GM12878 (cell line): ENCODE results near the gene SLC25A26. TPM values are rescaled to one million over a fixed set of nuclear protein-coding genes. Genes with fewer than 3 reads are reported as not detected.

Source experiments
- ATAC-seq: fragments of 200-7000 bp; cut with Tn5 transposase; 3 replicates; pipeline ENCODE4 v1.9.1; 2020; ENCODE audit warnings: mild to moderate bottlenecking, moderate library complexity
- BruUV-seq: library from RNA; stranded (reverse); fragments of 400-500 nt; replicated peaks from 2 replicates; lab custom pipeline; 2021; lab: Mats Ljungman, UMichigan
- CTCF ChIA-PET: fragments of 300-600 bp; sonication (Branson Sonifier 250); formaldehyde crosslinking; extraction: SDS; loops from one replicate; lab custom pipeline; 2021; ENCODE audit warnings: inconsistent platforms; lab: Yijun Ruan, JAX
- POLR2A ChIA-PET: fragments of 350-600 bp; formaldehyde crosslinking; extraction: SDS; loops from one replicate; lab custom pipeline; 2021; ENCODE audit warnings: inconsistent platforms; lab: Charles Lee
- RAD21 ChIA-PET: fragments of 300-600 bp; sonication (Branson Sonifier 250); formaldehyde crosslinking; loops from one replicate; lab custom pipeline; 2023; ENCODE audit warnings: antibody characterized with exemption; ENCODE audit not compliant: unreplicated experiment; lab: Charles Lee
- SMC1A ChIA-PET: fragments of 300-600 bp; sonication (Branson Sonifier 250); formaldehyde crosslinking; loops from one replicate; lab custom pipeline; 2023; ENCODE audit not compliant: unreplicated experiment, uncharacterized antibody; lab: Charles Lee
- DNase-seq: peaks from one replicate; pipeline ENCODE4 v3.0.0-alpha.2; 2011; ENCODE audit warnings: low read depth, low spot score
- FAIRE-seq: peaks from 3 replicates; lab custom pipeline; 2011; peaks lifted over from hg19 to GRCh38; lab: Jason Lieb, UNC
- H2AFZ ChIP-seq: 2 replicates; pipeline ENCODE4 v1.6.0; 2011; ENCODE audit warnings: low read depth, low read length, control low read depth; ENCODE audit not compliant: control insufficient read depth
- H3K27ac ChIP-seq: 2 replicates; pipeline ENCODE4 v1.5.1; 2011; ENCODE audit warnings: control low read depth; ENCODE audit not compliant: control insufficient read depth, insufficient read depth
- H3K27me3 ChIP-seq, 2 experiments: replicated peaks in 1 of 2; 2 replicates each; pipeline versions ENCODE4 v1.6.0 to v1.6.1; 2011; ENCODE audit warnings: low read length in 1 of 2; ENCODE audit not compliant: control insufficient read depth in 2 of 2, insufficient read depth in 2 of 2
- H3K36me3 ChIP-seq, 2 experiments: 2 replicates each; pipeline ENCODE4 v1.5.1; 2011; ENCODE audit warnings: low read length in 1 of 2; ENCODE audit not compliant: control insufficient read depth in 2 of 2, insufficient read depth in 2 of 2
- H3K4me1 ChIP-seq: 2 replicates; pipeline ENCODE4 v1.6.1; 2011; ENCODE audit warnings: mild to moderate bottlenecking, low read length, moderate library complexity, mixed read lengths; ENCODE audit not compliant: control insufficient read depth, insufficient read depth
- H3K4me2 ChIP-seq: 2 replicates; pipeline ENCODE4 v1.6.0; 2011; ENCODE audit warnings: control low read depth; ENCODE audit not compliant: control insufficient read depth, insufficient read depth
- H3K4me3 ChIP-seq: fragments of 200-600 bp; sonication (generic); 2 replicates; pipeline ENCODE4 v1.5.1; 2016
- H3K79me2 ChIP-seq: 2 replicates; pipeline ENCODE4 v1.6.0; 2011; ENCODE audit warnings: low read length; ENCODE audit not compliant: control insufficient read depth, insufficient read depth
- H3K9ac ChIP-seq: 2 replicates; pipeline ENCODE4 v1.8.0; 2011; ENCODE audit warnings: low read length, control low read depth, mixed read lengths; ENCODE audit not compliant: control insufficient read depth, insufficient read depth
- H3K9me3 ChIP-seq: replicated peaks from 3 replicates; pipeline ENCODE4 v1.5.1; 2011; ENCODE audit warnings: mild to moderate bottlenecking, low read length; ENCODE audit not compliant: control insufficient read depth, insufficient read depth
- H4K20me1 ChIP-seq: 2 replicates; pipeline ENCODE4 v1.6.0; 2011; ENCODE audit not compliant: control insufficient read depth, insufficient read depth
- ATF7 ChIP-seq: fragments of 450-650 bp; IDR thresholded peaks from 2 replicates; pipeline ENCODE4 v1.6.1; 2016; ENCODE audit warnings: low read depth, mild to moderate bottlenecking
- CEBPB ChIP-seq, 2 experiments: fragments of 150-350 bp in 1 of 2; IDR thresholded peaks; 2 replicates each; pipeline ENCODE4 v1.6.1; 2012 to 2014; ENCODE audit warnings: low read depth in 2 of 2, low read length in 2 of 2, borderline replicate concordance in 1 of 2, inconsistent platforms in 1 of 2
- LARP7 ChIP-seq: fragments of 450-650 bp; IDR thresholded peaks from 2 replicates; pipeline ENCODE4 v1.6.1; 2017; ENCODE audit warnings: mild to moderate bottlenecking
- MTA2 ChIP-seq: fragments of 450-650 bp; IDR thresholded peaks from 2 replicates; pipeline ENCODE4 v1.6.1; 2016; ENCODE audit warnings: low read depth, mild to moderate bottlenecking, moderate library complexity
- POLR2AphosphoS5 ChIP-seq: IDR thresholded peaks from 2 replicates; pipeline ENCODE4 v1.6.1; 2011; ENCODE audit warnings: mild to moderate bottlenecking, low read length, inconsistent platforms
- SIN3A ChIP-seq: IDR thresholded peaks from 2 replicates; pipeline ENCODE4 v1.6.1; 2012; ENCODE audit warnings: low read depth, low read length, improper control_type of control experiment
- SREBF2 ChIP-seq: IDR thresholded peaks from 2 replicates; pipeline ENCODE4 v1.6.1; 2012; ENCODE audit warnings: mild to moderate bottlenecking, low read length
- TBL1XR1 ChIP-seq: IDR thresholded peaks from 2 replicates; pipeline ENCODE4 v1.6.1; 2012; ENCODE audit warnings: low read depth, low read length, improper control_type of control experiment
- YY1 ChIP-seq: IDR thresholded peaks from 2 replicates; pipeline ENCODE4 v1.6.1; 2011; ENCODE audit warnings: low read depth, mild to moderate bottlenecking, low read length
- WGBS: methylation state at CpG from one replicate; pipeline ENCODE4 v1.1.6; 2016; ENCODE audit warnings: low lambda C conversion rate; ENCODE audit not compliant: insufficient replicate concordance, insufficient coverage; ENCODE audit errors: missing lambda C conversion rate; 5-methylcytosine and 5-hydroxymethylcytosine counted together
- in situ Hi-C: fragments of 300-500 bp; cut with MboI; formaldehyde crosslinking; loops from 9 replicates; pipeline ENCODE4 v1.14.3; 2018; ENCODE audit warnings: mixed read lengths
- intact Hi-C: fragments of 100-400 bp; cut with micrococcal nuclease; formaldehyde crosslinking; loops from one replicate; pipeline ENCODE4 v1.14.2; 2022; ENCODE audit not compliant: unreplicated experiment
- polyA plus RNA-seq, 11 experiments: library from polyadenylated mRNA; depleted of rRNA in 4 of 11; unstranded in 6 of 11; stranded (reverse) in 5 of 11; fragments of >200 nt; fragmentation: Nextera tagmentation in 4 of 11; fragmentation: Illumina TruSeq in 1 of 11; extraction: Ambion mirVana in 4 of 11; extraction: Trizol in 1 of 11; gene quantifications; 1 replicate in 1 of 11; 2 replicates in 10 of 11; pipeline versions ENCODE4 v1.2.1 to v1.2.3, GENCODE V29; 2011 to 2016; ENCODE audit warnings: inconsistent platforms in 2 of 11, missing spikeins in 2 of 11, low read depth in 1 of 11
- total RNA-seq, 4 experiments: library from RNA; depleted of rRNA in 3 of 4; stranded (reverse); fragments of >200 nt in 3 of 4; fragmentation: Illumina TruSeq in 1 of 4; extraction: Trizol in 1 of 4; gene quantifications; 2 replicates each; pipeline versions ENCODE4 v1.2.1 to v1.2.3, GENCODE V29; 2013 to 2021
- TF ChIP-seq, protein P1 (sequence below): fragments of 450-650 bp; IDR thresholded peaks from 2 replicates; pipeline ENCODE4 v1.6.1; 2016; ENCODE audit warnings: mild to moderate bottlenecking, moderate library complexity, borderline replicate concordance
- TF ChIP-seq, protein P2 (sequence below): IDR thresholded peaks from 2 replicates; pipeline ENCODE4 v1.6.1; 2011; ENCODE audit warnings: borderline replicate concordance, low read depth, mild to moderate bottlenecking, moderate library complexity, mixed read lengths, low read length; ENCODE audit not compliant: insufficient read depth; ENCODE audit errors: extremely low read length
- TF ChIP-seq, protein P3 (sequence below): IDR thresholded peaks from 2 replicates; pipeline ENCODE4 v1.6.1; 2012; ENCODE audit warnings: low read depth, low read length, improper control_type of control experiment
- TF ChIP-seq, protein P4 (sequence below): IDR thresholded peaks from 2 replicates; pipeline ENCODE4 v1.6.1; 2011; ENCODE audit warnings: mild to moderate bottlenecking, low read depth, low read length, moderate library complexity; ENCODE audit not compliant: insufficient replicate concordance

Gene SLC25A26
- total and polyA plus RNA-seq, 10 of the 15 experiments (the other 5 are each of a cell fraction or from before 2014, with no cell fraction given) = 14.6 to 49.7 (median 24.9) TPM

DNA sequence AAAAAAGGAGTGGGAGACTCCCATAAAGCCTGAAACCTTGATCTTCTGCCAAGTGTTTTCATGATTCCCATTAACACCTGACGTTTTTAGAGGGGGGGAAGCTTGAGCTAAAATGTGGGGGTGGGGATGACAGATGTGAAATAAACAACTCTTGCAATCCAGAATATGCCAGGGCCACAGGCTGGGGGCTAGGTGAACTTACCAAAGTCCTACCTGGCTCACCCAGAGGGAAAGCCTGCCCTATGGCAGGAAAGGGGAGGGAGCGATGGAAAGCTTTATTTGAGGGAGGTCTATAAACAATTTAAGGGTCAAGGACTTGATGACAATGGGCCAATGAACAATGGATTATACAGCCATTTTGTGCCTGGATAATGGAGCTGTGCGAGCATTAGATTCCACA, 171.7 kb downstream of the SLC25A26 start (continued):
- TF ChIP-seq, protein P1, sequence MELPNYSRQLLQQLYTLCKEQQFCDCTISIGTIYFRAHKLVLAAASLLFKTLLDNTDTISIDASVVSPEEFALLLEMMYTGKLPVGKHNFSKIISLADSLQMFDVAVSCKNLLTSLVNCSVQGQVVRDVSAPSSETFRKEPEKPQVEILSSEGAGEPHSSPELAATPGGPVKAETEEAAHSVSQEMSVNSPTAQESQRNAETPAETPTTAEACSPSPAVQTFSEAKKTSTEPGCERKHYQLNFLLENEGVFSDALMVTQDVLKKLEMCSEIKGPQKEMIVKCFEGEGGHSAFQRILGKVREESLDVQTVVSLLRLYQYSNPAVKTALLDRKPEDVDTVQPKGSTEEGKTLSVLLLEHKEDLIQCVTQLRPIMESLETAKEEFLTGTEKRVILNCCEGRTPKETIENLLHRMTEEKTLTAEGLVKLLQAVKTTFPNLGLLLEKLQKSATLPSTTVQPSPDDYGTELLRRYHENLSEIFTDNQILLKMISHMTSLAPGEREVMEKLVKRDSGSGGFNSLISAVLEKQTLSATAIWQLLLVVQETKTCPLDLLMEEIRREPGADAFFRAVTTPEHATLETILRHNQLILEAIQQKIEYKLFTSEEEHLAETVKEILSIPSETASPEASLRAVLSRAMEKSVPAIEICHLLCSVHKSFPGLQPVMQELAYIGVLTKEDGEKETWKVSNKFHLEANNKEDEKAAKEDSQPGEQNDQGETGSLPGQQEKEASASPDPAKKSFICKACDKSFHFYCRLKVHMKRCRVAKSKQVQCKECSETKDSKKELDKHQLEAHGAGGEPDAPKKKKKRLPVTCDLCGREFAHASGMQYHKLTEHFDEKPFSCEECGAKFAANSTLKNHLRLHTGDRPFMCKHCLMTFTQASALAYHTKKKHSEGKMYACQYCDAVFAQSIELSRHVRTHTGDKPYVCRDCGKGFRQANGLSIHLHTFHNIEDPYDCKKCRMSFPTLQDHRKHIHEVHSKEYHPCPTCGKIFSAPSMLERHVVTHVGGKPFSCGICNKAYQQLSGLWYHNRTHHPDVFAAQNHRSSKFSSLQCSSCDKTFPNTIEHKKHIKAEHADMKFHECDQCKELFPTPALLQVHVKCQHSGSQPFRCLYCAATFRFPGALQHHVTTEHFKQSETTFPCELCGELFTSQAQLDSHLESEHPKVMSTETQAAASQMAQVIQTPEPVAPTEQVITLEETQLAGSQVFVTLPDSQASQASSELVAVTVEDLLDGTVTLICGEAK = no peak
- TF ChIP-seq POLR2AphosphoS5 (no peak), YY1 (no peak)

DNA sequence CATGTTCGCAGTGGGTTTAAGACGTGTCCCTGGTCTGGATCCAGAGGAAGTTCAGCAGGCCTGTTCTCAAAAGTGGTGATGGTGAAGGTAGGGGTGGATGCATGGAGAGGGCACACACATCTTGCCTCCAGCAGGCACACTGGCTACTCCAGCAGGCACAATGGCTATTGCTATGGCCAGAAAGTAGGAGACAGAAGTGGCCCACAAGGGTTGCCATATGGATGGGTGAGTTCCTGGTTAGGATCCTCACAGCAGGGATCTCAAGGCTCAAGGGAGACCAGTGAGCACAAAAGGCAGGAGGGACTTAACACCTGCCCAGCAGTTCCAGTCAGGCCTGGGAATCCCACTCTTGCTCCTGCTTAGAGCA, 172.1 kb downstream of the SLC25A26 start:
- peak overlapping the region; percentile 7; the same call in 1 of the 2 replicates for H3K9ac ChIP-seq
- TF ChIP-seq, protein P2, sequence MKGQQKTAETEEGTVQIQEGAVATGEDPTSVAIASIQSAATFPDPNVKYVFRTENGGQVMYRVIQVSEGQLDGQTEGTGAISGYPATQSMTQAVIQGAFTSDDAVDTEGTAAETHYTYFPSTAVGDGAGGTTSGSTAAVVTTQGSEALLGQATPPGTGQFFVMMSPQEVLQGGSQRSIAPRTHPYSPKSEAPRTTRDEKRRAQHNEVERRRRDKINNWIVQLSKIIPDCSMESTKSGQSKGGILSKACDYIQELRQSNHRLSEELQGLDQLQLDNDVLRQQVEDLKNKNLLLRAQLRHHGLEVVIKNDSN = no peak
- TF ChIP-seq SREBF2 = no peak
- TF ChIP-seq LARP7 = no peak
- no peak for TF ChIP-seq CEBPB (IDR thresholded peaks at IDR 0.05; ENCODE audit: borderline replicate concordance in 1 of 2, low read depth in 2 of 2, low read length in 2 of 2)
- TF ChIP-seq MTA2 = no peak
- TF ChIP-seq, protein P3, sequence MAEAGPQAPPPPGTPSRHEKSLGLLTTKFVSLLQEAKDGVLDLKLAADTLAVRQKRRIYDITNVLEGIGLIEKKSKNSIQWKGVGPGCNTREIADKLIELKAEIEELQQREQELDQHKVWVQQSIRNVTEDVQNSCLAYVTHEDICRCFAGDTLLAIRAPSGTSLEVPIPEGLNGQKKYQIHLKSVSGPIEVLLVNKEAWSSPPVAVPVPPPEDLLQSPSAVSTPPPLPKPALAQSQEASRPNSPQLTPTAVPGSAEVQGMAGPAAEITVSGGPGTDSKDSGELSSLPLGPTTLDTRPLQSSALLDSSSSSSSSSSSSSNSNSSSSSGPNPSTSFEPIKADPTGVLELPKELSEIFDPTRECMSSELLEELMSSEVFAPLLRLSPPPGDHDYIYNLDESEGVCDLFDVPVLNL = no peak
- no peak for TF ChIP-seq TBL1XR1
- TF ChIP-seq SIN3A = no peak
- TF ChIP-seq, protein P4, sequence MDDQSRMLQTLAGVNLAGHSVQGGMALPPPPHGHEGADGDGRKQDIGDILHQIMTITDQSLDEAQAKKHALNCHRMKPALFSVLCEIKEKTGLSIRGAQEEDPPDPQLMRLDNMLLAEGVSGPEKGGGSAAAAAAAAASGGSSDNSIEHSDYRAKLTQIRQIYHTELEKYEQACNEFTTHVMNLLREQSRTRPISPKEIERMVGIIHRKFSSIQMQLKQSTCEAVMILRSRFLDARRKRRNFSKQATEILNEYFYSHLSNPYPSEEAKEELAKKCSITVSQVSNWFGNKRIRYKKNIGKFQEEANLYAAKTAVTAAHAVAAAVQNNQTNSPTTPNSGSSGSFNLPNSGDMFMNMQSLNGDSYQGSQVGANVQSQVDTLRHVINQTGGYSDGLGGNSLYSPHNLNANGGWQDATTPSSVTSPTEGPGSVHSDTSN = no peak
- TF ChIP-seq ATF7 = no peak

More for the DNA sequence above, 172.1 kb downstream of the SLC25A26 start:
- peak overlapping the region; percentile 86; the same call in 1 of the 2 replicates for H3K4me2 ChIP-seq
- WGBS = 85% methylated on average over 2 of the region's 2 CpGs
- POLR2A ChIA-PET = interaction anchor here (1.1 kb wide), 1 partner anchor 9 kb away, joined by 3 read pairs; no protein-coding TSS in a partner anchor
- 0 out of 2 replicates have a peak overlapping the region, but pooled peaks have one; percentile 29 for H3K4me3 ChIP-seq
- no peaks in the 10 kb centered on the region for H4K20me1 ChIP-seq
- CTCF ChIA-PET = interaction anchor here (0.8 to 1.9 kb wide), 6 partner anchors 11 to 423 kb away, joined by 3 to 7 read pairs (median 4); no protein-coding TSS in a partner anchor
- H3K36me3 ChIP-seq = no peaks in the 10 kb centered on the region; a peak in 2 of 4 replicates
- H3K9me3 ChIP-seq = no peaks in the 10 kb centered on the region
- ATAC-seq = no peak
- no peak overlapping the region for H2AFZ ChIP-seq
- FAIRE-seq = no peak
- intact Hi-C loops = loop anchor here (5.0 kb wide), 1 partner anchor 89 kb away; no protein-coding TSS in a partner anchor
- BruUV-seq = no TSS peak
- no peaks in the 10 kb centered on the region for H3K79me2 ChIP-seq
- no peak overlapping the region for H3K27ac ChIP-seq
- RAD21 ChIA-PET = interaction anchor here (0.7 to 1.1 kb wide), 2 partner anchors 116 to 139 kb away, joined by 3 read pairs; no protein-coding TSS in a partner anchor
- SMC1A ChIA-PET = interaction anchor here (0.7 to 2.5 kb wide), 6 partner anchors 8 to 107 kb away, joined by 3 to 29 read pairs (median 6); no protein-coding TSS in a partner anchor
- DNase-seq = no peak
- in situ Hi-C loops = no loop called here
- peaks cover 23% of the 10 kb centered on the region for H3K4me1 ChIP-seq
- no peaks in the 10 kb centered on the region for H3K27me3 ChIP-seq
